IPS-NIHi7 (cell line): ENCODE data around the gene IGFBP6.
A peak's percentile ranks its signal among the peaks of the same experiment; 100 is the strongest.

Experiments
- DNase-seq: peaks from one replicate; pipeline ENCODE4 v3.0.0; 2012; ENCODE audit warnings: mixed read lengths; ENCODE audit errors: extremely low spot score

IGFBP6 gene

GRCh38 chr12:53120685-53121525 lies 23.4 kb downstream of the IGFBP6 start:
- DNase-seq: peak; percentile 9

DNA sequence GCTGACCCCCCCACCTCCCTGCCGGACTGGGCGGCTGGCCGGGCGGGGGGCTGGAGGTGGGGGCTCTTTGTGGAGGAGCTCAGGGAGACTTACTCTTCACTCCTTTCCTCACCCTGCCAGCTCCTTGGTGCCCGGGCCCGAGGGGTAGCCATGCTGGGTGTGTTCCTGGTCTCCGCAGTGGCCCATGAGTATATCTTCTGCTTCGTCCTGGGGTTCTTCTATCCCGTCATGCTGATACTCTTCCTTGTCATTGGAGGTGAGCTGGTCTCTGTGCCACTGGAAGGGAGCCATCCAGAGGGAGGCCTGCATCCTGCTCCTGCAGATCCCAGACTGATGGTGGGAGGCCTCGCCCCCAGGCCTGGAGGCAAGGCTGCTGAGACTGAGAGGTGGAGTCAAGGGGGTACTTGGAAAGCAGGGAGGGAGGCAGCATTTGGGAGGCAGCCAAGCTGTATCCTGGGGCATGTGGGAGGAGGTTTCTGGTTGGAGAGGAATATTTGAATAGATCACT lies 25.5 kb downstream of the IGFBP6 start:
- peak; percentile 13 for DNase-seq

GRCh38 chr12:53123578-53124351 lies 26.3 kb downstream of the IGFBP6 start:
- peak; percentile 7 for DNase-seq

- DNase-seq: no peak
These were observed 26.9 kb downstream of the IGFBP6 start for GRCh38 chr12:53124352-53124723.

DNA sequence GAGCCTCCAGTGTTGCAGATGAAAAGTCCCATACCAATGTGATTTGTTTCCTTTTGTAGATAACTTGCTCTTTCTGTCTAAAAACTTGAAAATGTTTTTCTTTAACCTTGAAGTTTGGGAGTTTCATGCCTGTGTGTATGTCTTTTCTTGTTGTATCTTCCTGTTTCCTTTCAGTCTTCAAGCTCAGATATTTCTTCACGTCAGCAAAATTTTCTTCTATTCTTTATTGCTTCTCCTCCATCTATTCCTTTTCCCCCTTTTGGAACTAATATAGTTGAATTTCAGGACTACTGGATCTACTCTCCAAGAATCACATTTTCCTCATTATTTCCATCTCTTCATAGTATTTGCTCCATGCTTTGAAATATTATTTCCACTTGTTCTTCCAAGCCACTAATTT lies 29.7 kb downstream of the IGFBP6 start:
- no peak for DNase-seq

- no peak for DNase-seq
These were observed 31.5 kb downstream of the IGFBP6 start for GRCh38 chr12:53128780-53129569.

- no peak for DNase-seq
These were observed 34.4 kb downstream of the IGFBP6 start for GRCh38 chr12:53131844-53132243.

DNA sequence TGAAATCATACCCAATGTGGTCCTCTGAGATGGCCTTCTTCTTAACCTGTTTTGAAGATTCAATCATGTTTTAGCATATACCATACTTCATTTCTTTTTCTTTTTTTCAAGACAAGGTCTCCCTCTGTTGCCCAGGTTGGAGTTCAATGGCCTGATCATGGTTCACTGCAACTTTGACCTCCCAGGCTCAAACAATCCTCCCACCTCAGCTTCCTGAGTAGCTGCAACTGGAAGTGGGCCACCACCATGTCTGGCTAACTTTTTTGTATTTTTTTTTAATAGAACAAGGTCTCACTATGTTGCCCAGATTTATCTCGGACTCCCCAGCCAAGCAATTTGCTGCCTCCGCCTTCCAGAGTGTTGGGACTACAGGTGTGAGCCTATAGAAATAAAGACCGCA lies 36.3 kb downstream of the IGFBP6 start:
- DNase-seq: no peak

- no peak for DNase-seq
These were observed 45.9 kb downstream of the IGFBP6 start for GRCh38 chr12:53143355-53143754.

GRCh38 chr12:53145383-53146260 lies 48.2 kb downstream of the IGFBP6 start:
- no peak for DNase-seq

DNA sequence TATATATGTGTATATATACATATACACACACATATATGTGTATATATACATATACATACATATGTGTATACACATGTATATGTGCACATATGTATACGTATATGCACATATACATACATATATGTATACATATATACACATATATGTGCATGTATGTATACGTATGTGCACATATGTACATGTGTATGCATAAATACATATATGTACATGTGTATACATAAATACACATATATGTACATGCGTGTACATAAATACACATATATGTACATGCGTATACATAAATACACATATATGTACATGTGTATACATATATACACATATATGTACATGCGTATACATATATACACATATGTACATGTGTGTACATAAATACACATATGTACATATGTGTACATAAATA lies 49.7 kb downstream of the IGFBP6 start:
- no peak for DNase-seq

- DNase-seq: no peak
These were observed 50.2 kb downstream of the IGFBP6 start for GRCh38 chr12:53147653-53148052.

DNA sequence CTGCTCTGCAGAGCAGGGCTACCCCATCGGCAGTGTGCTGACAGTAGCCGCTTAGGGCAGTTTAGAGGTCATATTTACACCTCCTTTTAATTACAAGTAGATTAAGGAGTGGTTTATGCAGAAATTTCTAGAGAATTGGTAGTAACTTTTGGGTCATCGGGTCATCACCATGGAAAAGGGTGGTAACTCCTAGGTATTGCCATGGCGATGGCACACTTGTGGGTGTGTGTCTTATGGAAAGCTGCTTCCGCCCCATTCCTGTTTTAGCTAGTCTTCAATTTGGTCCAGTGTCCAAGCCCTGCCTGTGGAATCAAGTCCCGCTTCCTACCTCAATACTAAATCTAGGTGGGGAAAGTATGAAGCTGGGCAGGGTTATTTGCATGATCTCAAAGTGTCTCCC lies 53.6 kb downstream of the IGFBP6 start:
- DNase-seq: no peak
